GM18868 (cell line): ENCODE measurements around the gene PGGT1B.
"Not testable (repeated sequence)": the region's sequence is repeated elsewhere in the genome, so short reads cannot be mapped to it uniquely, and the experiment has no call there.

Source experiments
- ATAC-seq: cut with Tn5 transposase; IDR thresholded peaks from one replicate; pipeline ENCODE4 v1.9.1; 2021; ENCODE audit warnings: mild to moderate bottlenecking, moderate library complexity; ENCODE audit not compliant: unreplicated experiment

The PGGT1B gene

DNA sequence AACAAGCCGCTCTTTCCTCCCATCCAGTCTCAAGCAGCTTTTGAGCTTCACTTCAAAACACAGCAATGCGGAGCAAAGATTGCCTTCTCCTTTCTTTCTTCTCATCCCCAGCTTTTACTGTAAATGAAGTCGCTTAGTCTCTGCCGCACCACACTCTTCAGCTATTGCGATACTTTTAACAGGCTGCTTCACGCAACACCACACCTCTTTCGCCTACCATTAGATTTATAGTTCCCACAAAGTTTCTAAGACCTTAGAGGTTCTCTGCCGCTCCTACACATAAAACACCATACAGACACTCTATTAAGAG, 711 bp downstream of the PGGT1B start:
- ATAC-seq, result peak; percentile 46

DNA sequence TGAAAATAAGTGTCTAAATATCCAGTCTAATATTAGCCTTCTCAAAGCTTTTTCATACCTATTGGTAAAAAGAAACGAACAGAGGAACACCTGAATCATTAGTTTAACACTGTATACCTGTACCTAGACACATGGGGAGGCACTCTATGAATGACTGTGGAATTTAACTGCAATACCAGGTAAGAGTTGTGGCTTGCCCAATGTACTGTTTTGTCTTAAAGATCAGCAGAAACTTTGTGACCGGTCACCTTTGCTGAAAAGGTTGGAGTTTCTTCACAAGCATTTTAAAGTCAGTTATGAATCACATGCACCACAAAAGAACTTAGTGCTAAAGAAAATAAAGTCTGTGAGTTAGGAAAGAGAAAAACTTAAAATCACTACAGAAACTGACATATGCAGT, 2.4 kb downstream of the PGGT1B start:
- ATAC-seq, result no peak

DNA sequence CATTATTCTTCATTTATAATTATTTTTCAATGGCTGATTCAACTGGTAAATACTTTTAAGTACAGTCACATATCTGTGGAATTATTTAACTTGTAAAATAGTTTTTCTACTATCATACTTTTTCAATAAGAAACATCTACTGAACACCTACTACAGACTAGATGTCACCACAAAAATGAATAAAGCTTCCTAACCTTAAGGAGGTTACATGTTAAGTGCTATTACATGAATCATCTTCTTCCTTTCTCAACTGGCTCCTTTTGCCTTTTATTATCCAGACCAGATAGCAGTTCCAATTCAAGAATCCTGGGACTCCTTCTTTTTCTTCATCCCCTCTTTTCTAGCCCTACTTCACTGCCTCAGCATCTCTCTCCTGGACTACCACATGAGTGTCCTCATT, 4.7 kb downstream of the PGGT1B start:
- no peak for ATAC-seq

DNA sequence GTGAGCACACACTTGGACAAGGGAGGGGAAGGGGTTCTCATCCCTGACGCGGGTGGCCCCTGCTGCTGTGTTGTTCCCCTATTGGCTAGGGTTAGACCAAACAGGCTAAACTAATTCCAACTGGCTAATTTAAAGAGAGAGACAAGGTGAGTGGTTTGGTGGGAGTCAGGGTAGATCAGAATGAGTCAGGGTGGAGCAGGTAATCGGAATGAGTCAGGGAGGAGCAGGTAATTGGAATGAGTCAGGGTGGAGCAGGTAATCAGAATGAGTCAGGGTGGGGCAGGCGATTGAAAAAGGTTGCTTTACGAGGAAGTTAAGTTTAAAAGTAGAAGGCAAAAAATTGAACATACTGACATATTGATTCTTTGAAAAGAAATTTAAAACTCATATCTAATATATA, 13.3 kb downstream of the PGGT1B start:
- ATAC-seq, result not testable (repeated sequence)

DNA sequence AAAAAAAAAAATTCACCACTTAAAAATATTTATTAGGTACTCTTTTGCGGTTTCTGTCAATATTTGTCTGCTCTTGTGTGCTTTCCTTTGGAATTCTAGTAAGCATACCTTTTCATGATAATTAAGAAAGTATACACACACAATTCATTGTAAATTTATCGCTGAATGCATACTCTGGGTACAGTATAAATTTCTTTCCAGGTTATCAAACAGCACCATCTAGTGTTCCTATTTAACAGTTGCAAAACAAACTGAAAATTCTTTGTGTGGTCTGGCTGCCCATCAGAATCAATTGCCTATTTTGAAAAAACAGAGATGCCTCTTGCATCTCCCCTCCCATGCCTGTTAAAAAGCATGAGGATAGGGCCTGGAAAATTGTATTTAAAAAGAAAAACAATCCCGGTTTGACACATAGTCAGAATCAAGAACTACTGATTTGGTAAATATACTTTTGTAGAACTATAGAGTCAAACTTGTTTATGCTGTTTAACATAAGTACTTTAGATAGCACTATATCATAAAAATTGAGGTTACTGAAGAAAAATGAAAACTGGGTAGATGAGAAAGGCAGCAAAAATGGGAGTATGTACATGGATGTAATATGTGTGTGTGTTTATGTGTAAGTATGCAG, 16.2 kb downstream of the PGGT1B start:
- ATAC-seq, result peak; percentile 57

DNA sequence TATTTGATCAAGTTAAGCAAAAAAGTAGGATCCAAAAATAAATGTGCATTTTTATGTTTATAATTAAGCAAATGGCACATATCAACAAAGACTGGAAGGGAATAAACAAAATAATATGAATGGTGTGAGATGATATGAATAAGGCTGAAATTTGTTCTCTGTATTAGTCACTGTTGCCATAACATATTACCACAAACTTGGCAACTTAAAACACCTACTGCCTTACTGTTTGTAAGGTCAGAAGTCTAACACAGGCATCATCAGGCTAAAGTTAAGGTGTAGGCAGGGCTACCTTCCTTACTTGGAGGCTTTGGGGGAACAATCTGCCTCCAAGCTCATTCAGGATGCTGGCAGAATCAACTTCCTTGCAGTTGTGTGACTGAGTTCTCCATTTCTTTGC, 19.3 kb downstream of the PGGT1B start:
- ATAC-seq, result peak; percentile 91

DNA sequence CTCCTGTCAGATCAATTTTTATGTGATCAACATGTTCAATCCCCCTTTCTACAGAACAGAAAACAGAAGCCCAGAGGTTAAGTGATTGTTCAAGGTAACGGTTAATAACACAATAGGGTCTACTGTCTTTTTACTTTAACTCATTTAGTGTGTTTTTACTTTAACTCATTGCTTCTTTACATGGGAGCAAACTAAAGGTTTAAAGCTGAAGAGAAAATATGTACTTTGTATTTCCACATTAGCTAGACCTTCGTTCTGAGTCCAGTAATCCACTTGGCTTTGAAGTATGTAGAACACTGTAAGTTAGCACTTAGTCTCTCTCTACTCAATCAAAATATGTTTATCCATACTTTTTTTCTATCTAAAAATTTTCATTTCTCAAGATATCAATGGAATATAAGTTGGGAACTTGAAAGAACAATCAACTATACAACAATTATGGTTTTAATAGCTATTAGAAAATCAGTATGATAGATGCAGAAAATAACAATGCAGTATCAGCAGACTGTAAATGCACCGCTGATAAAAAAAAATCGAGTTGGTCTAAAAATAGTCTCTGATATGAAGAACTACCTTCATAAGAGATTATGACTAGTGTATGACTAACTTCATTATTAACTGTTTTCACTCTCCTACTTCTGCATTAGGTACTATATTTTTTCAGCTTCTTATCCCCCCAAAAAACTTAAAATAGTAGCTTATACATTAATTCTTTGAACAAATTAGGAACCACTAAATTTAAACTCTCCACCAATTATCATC, 20.6 kb downstream of the PGGT1B start:
- no peak for ATAC-seq

DNA sequence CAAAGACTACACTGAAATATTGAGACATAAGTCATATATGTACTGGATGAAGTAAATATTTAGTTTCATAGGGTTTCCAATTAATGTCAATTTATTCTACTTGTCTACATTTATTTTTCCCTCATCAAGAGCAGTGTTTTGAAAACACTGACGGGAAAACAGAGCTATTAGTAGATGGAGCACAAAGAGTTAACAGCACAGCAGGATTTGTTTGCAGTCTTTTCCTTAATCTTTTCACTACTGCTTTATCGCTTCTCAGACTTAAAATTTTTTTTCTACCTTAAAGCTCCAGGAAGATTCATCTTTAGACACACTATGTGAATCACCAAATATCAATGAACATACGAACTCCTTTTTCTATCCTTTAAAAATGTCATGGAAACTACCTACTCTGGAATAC, 25.6 kb downstream of the PGGT1B start:
- no peak for ATAC-seq

DNA sequence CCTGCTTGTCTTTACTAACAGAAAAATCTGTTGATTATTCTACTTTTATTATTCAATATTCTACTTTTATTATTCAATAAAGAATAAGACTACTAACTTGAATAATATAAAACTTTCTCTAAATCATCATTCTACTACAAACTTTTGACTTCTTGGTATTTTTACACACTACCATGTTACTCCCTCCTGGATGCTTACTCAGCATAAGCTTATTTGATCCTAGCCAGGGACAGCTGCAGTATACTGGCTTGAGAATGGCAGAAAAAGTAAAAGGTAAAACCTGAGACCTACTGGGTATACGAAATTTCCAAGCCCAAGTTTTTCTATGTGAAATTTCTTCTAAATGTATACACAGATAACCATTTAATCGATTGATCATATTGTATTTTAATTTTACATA, 26.1 kb downstream of the PGGT1B start:
- ATAC-seq, result no peak

DNA sequence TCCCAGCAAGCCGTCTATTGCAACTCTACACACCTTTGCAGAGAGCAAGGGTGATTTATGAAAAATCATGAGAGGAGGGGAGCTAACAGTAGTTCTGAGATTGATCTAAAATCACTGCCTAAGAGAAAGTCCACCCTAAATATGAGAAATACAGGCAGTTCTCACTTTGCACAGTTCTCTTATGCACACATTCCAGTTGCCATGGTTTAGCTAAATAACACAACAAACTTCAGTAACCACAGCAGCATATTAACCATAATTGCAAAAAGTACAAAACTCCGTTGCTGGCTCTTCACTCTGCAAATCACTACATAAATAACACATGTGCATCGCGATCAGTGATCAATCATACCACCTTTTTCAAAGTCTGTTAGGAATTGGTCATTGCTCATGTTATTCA, 31.1 kb downstream of the PGGT1B start:
- no peak for ATAC-seq

DNA sequence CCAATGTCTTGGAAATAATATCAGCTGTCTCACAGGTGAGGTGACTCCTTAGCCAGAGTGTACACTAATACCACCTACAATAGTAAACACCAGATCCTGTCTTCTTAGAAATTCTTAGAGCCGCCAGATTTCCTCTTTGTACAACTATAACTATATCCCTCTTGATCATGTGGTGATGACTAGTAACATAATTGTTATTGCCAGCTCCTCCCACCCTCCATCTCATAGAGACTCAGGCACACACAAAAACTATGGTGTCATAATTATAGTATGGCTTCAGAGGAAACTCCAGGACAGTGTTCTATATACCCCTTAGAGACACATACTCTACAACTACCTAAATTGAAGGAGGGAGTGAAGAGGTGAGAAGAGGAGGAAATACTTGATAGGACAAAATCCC, 33.1 kb downstream of the PGGT1B start:
- ATAC-seq, result no peak

DNA sequence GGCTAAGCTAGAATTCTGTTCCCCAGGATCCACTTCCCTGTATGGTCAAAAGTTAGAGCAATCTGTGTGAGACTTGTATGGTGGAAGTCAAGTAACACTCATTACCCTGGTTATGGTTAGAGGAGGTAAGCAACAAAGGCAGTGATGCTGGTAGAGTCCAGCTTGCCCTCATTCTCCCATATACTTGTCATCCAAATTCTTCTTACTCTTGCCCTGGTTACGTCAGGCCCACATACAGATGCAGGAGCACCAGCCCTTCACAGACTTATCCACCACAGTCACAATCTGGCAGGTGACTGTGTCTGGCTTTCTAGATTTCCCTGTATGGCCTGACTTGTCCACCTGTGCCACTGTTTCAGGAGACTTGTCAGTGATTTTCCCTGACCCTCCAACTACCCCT, 35.4 kb downstream of the PGGT1B start:
- ATAC-seq, result no peak

DNA sequence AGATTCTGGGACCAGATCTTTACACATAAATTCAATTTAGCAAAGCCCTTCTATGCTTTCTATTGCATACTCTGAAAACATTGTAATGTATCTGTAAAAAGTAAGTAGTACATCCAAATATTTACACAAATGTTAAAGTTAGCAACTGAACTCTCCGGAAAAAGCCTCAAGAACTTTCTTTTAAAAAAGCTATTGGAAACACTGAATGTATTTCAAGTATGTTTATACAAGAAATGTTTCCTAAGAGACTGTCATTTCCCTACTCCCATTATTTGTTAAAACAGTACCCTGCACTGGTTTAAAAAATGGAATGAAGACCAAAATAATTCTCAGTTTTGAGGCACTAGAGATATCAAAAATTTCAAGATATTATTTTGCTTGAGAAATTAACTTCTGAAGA, 48.1 kb downstream of the PGGT1B start:
- no peak for ATAC-seq

DNA sequence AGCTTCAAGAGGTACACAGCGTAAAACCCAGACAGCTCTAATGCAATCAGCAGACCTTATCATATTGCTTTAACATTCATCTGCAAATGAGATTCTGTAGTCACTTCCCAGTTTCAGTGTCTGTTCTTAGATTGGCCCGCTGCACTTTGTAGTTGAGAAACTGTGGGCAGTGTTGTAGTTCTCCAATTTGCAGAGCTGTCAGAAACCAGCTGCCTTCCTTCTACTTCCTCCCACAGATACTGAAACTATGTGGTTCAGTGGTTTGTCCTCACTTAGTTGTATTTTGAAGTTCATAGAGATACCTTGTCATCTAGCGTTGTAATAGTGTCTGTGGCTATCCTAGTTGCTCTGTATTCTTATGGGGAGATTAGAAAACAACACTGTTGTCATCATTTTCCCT, 53.4 kb downstream of the PGGT1B start:
- ATAC-seq, result peak; percentile 99

DNA sequence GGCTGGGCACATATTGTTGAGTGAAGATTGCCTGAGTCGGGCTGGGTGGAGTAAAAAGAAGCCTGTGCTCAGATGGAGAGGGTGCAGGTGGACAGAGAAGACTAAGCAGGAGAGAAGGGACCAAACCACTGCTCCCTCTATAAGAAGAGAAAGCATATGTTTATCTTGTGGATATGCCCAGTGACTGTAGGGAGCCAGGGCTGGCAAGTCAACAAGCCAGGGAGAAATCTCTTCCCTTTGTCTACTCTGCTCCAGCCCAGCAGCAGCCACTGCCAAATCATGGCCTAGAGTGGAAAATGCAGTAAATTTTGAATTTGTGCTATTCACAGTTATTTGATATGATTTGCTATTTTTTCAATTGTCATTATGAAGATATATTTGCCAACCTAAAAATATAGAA, 59.7 kb downstream of the PGGT1B start:
- no peak for ATAC-seq

DNA sequence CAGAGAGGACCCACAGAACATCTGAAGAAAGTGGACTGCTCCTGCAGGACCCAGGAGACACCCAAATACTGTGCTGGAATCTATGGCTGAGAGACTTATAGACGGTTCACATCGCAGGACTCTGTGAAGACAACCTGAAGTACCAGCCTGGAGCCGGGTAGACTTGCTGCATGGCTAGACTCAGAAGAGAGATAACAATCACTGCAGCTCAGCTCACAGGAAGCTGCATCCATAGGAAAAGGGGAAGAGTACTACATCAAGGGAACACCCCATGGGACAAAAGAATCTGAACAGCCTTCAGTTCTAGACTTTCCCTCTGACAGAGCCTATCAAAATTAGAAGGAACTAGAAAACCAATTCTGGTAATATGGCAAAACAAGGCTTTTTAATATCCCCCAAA, 66.5 kb downstream of the PGGT1B start:
- ATAC-seq, result no peak

DNA sequence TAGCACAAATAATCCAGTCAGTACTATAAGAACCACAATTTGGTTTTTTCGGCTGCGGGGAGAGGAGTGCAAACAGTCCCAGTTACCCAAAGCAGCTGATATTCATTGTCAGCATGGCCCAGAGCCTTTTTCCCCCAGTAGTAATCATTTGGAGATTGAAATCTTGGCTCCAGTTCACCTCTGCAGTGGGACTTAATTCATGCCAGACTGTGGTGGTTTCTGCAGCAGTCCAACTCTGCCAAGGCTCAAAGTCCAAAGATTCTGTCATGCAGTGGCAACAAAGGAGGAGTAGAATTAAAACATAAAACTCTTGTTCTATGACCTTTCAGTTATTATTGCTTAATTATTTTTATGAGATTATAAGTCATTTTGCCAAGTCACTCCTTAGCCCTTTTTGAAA, 68.0 kb downstream of the PGGT1B start:
- no peak for ATAC-seq

DNA sequence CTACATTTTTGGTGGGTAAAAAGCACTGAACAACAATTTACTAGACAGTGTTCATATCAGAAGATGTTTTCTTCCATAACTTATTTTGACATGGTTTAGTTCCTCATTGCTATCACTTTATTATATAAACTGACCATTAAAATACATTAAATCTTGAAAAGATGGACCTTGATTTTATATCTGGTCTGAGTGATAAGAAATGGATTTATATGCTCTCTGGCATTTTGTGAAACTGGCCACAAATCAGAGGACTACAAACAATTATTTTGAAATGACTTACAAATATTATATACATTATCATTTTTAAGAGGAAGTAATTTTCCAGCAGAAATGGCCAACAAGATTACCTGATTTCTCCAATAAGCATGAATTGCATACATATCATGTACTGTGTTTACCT, 69.4 kb downstream of the PGGT1B start:
- no peak for ATAC-seq

DNA sequence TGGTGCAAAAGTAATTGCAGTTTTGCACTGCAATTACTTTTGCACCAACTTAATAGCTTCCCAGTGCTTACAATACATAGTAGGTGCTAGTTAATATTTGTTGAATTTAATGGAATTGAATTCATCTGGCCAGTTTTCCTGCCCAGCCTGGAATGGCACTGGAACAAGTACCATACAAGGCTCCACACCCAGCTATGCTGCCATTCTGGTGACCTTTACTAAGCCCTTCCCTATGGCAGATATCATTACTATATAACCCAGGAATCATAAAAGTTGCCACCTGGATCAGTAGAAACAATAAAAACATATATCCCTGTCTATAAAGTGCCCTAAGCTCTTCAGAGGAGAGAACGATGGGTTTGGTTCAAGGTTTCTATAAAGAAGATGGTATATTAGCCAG, 70.6 kb downstream of the PGGT1B start:
- ATAC-seq, result no peak

DNA sequence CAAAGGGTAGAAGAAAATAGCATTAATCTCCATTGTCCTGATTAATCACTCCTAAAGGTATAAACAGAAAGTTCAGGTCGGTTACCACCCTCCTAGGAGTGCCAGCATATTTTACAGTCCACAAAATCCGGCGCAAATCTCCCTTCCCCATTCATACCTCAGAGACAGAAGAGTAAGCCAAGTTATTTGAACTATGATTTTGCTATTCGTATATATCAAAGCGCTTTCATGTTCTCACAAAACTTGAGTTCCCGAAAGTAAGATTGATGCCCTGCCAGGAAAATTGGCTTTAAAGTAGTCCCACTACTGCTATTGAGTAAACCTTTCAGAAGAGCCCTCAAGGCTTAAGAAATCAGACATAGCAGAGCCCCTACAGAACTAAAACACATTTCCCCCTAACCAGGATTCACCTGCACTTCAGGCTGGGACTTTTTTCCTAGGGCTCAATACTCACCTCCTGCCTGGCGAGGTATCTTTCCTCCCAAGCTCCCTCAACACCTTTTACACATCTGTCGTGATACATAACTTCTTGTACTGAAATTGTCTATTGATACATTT, 71.1 kb downstream of the PGGT1B start:
- ATAC-seq, result no peak

DNA sequence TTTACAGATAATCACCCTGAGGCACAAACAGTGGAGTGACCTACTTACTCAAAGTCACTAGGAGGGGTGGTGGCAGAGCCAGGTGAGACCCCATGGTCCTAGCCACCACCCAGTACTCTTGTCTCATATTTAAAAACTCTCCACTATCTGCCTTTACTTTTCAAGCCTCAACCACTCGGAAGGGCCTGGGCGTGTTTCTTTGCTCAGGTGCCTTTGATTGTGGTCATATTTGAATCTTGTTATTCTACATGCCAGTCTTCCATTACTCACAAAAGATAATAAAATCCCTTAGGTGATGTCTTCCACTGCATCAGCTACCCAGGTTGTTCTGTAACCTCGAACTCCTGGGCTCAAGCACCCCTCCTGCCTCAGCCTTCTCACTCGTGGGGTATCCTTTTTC, 72.3 kb downstream of the PGGT1B start:
- ATAC-seq, result no peak

DNA sequence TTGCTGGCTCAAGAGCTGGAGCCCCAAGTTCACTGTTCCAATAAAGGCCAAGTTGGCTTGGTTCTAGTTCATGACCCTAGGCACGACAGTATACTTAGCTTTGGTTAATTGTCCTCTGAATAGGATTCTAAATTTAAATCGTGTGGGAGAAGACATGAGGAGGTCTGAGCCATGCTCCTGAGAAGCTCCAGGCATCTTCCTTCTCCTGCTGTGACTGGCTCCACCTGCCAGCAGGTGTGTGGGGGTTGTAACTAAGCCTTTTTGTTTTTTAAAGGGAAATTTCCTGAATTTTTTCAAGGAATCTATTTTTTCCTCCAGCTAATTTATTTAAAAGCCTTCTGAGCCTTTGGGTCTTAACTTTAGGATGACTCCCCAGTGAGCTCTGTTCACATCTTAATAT, 72.8 kb downstream of the PGGT1B start:
- ATAC-seq, result no peak

DNA sequence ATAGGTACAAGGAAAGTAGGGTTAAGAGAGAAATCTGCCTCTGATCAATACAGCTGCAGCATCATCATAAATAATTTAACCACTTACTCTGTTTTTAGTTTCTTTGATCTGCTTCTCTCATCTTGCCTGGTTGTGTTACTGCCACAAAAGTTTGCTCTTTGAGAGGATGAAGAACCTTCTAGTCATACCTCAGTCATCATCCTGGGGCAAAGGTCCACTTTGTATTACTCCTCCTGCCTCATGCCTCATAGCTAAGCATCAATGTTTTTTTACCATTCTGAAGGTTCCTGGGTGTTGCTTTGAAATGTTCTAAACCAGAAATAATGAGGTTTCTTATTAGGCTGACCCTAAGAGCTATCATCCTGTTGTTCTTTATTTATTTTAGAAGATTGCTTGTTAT, 75.9 kb downstream of the PGGT1B start:
- ATAC-seq, result no peak
